Naive thymus-derived CD8-positive, alpha-beta T cell (primary cell): Measurements from ENCODE around the gene IPO13. TPM values are rescaled to one million over a fixed set of nuclear protein-coding genes. Genes with fewer than 3 reads are reported as not detected.

Source experiments
- ATAC-seq, 2 donors: fragments of 150-1000 bp; cut with Tn5 transposase in 1 of 2; sonication (Bioruptor Pico), chemical (Tn5 transposase) in 1 of 2; 1 replicate in 1 of 2; 2 replicates in 1 of 2; pipeline ENCODE4 v1.10.0; 2021; ENCODE audit warnings: mild to moderate bottlenecking in 2 of 2, moderate library complexity in 2 of 2
- POLR2A ChIA-PET: fragments of 350-600 bp; sonication (Branson Sonifier 250); formaldehyde crosslinking; loops from one replicate; lab custom pipeline; 2021; ENCODE audit warnings: antibody characterized with exemption; lab: Charles Lee
- DNase-seq, 10 donors: peaks; one replicate each; pipeline versions ENCODE4 v3.0.0 to v3.0.0-alpha.2; 2020 to 2022
- H3K27ac Mint-ChIP-seq, 10 donors: one replicate each; pipeline ENCODE4 v1.8.0; 2020 to 2022; ENCODE audit warnings: mild to moderate bottlenecking in 10 of 10, mixed read lengths in 10 of 10, moderate library complexity in 4 of 10, inconsistent platforms in 1 of 10
- H3K27me3 Mint-ChIP-seq, 5 donors: one replicate each; pipeline ENCODE4 v1.8.0; 2021 to 2022; ENCODE audit warnings: mixed read lengths in 5 of 5
- H3K36me3 Mint-ChIP-seq, 3 donors: one replicate each; pipeline ENCODE4 v1.8.0; 2020 to 2022; ENCODE audit warnings: mixed read lengths in 3 of 3, mild to moderate bottlenecking in 2 of 3, inconsistent platforms in 1 of 3
- H3K4me1 Mint-ChIP-seq, 4 donors: one replicate each; pipeline ENCODE4 v1.8.0; 2021 to 2022; ENCODE audit warnings: mixed read lengths in 4 of 4
- H3K4me3 Mint-ChIP-seq, 10 donors: one replicate each; pipeline ENCODE4 v1.8.0; 2020 to 2022; ENCODE audit warnings: mild to moderate bottlenecking in 10 of 10, mixed read lengths in 10 of 10, moderate library complexity in 6 of 10, inconsistent platforms in 1 of 10
- H3K9me3 Mint-ChIP-seq, 9 donors: one replicate each; pipeline ENCODE4 v1.8.0; 2020 to 2022; ENCODE audit warnings: mixed read lengths in 9 of 9, mild to moderate bottlenecking in 3 of 9, inconsistent platforms in 1 of 9, moderate library complexity in 1 of 9
- polyA plus RNA-seq, 3 donors: library from polyadenylated mRNA; unstranded; fragments of 300-500 nt; fragmentation: Illumina TruSeq; gene quantifications; one replicate each; pipeline ENCODE4 v1.2.3, GENCODE V29; 2021
- total RNA-seq, 8 experiments: library from RNA in 2 of 8; stranded (reverse) in 2 of 8; gene quantifications; one replicate each; pipeline ENCODE4 v1.2.3 and lab custom pipeline; 2021 to 2026

Gene IPO13
- 10 to 100 TPM; 20.5 to 24.1 TPM for total RNA-seq
- 10 to 100 TPM; 13.8 to 14.5 (median 14.4) TPM for polyA plus RNA-seq
- total RNA-seq (lab: John Stamatoyannopoulos, UW): 21.2 to 40.2 (median 35.0) reads per million in 6 experiments

DNA sequence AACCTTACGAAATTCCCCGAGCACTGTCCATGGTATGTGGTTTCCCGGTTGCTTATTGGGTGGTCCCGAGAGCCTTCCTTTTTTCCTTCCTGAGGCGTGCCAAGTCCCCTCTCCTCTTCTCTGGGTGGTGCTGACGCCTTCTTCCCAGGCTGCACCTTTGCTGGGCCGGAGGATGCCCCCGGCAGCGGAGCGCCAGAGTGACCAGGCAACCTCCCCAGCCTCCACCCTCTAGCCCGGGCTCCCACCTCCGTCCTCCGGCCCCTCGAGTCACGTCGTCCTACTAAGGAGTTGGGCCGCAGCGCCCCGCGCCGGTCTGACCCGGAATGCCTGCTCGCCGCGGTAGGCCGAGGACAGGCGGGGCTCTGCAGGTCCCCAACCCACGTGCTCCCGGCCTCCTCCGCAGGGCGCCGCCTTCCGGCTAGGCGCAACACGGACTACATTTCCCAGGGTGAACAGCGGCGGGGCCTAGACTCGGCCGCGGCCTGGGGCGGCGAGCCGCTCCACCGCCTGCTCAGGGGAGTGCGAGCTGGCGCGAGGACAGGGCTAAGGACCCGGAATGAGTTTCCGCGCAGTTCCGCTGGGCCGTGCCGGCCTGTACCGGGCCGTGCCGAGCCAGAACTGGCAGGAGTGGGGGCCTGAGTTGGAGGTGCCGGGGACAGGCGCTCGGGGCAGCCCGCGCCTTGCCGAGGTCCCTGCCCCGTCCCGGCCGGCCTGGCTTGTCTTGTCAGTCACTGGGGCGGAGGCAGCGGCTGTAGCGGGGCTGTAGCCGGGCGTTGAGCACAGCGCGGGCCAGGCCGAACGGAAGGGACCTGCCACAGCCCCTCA is at the start of gene IPO13:
TSS of gene IPO13 (plus strand) at position 715 of the 825 bp plus-strand sequence. CDS start 651 bp downstream, outside the sequence.
- peaks cover 37 to 63% (median 58%) of the 10 kb centered on the region in 4 donors for H3K4me1 Mint-ChIP-seq
- DNase-seq: peak; percentile 90 to 99 (median 94)
- H3K9me3 Mint-ChIP-seq: no peaks in the 10 kb centered on the region
- H3K36me3 Mint-ChIP-seq: peaks cover 3 to 13% (median 6%) of the 10 kb centered on the region in 3 donors
- no peaks in the 10 kb centered on the region for H3K27me3 Mint-ChIP-seq
- peak within 1 kb of the TSS; percentile 90 to 97 (median 96) for H3K27ac Mint-ChIP-seq
- POLR2A ChIA-PET: interaction anchor here (0.5 to 2.6 kb wide), 11 partner anchors 11 to 741 kb away, joined by 3 to 13 read pairs (median 4); partner anchors contain the start of genes ATP6V0B, DPH2 and ST3GAL3
- ATAC-seq: peak; percentile 95 to 97
- H3K4me3 Mint-ChIP-seq: peak within 1 kb of the TSS; percentile 88 to 98 (median 92)

DNA sequence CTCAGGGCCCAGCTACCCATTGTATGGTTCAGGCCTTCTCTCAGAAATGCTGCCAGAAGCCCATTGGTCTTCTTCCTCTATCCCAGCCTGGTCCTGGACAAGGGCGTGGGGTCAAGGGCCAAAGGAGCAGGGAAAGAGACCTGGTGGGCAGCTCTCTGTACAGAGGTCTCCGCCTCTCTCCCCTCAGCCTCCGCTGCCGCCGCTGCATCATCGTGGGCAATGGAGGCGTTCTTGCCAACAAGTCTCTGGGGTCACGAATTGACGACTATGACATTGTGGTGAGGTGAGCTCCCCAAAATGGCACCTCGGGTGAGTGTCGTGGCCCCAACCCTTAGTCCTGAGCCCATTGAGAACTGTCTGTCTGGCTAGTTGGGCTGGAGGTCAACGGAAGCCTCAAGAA is 47.8 kb upstream of the IPO13 start:
- peaks cover 0 to 3% (median 0%) of the 10 kb centered on the region in 4 donors for H3K4me1 Mint-ChIP-seq
- POLR2A ChIA-PET: no interaction called here
- no peak overlapping the region for H3K27ac Mint-ChIP-seq
- ATAC-seq (no peak), DNase-seq (no peak)
- no peaks in the 10 kb centered on the region for H3K9me3 Mint-ChIP-seq
- H3K4me3 Mint-ChIP-seq: no peak overlapping the region
- H3K36me3 Mint-ChIP-seq: peaks cover 4 to 59% (median 24%) of the 10 kb centered on the region in 3 donors
- H3K27me3 Mint-ChIP-seq: no peaks in the 10 kb centered on the region

DNA sequence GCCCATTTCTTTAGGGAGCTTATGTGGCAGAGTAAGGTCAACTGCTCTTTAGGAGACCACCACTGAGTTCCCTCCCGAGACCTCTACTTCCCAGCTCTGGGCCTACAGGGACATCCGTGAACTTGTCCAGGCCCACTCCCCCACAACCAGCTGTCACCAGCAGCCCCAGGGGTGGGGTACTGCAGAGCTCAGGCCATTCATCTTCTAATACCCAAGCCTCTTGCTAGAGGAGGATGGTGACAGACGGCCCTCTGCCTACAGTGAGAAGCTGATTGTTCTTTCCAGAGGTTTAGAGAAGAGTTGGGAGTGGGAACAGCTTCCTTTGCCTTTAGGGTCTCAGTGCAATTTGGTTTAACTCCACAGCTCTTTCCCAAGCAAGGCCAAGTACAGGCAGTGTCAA is 46.4 kb upstream of the IPO13 start:
- no peaks in the 10 kb centered on the region for H3K9me3 Mint-ChIP-seq
- DNase-seq: peak in 1 of 10 donors; percentile 30
- H3K27me3 Mint-ChIP-seq: no peaks in the 10 kb centered on the region
- no peak overlapping the region for H3K4me3 Mint-ChIP-seq
- peaks cover 0 to 3% (median 0%) of the 10 kb centered on the region in 4 donors for H3K4me1 Mint-ChIP-seq
- peak overlapping the region in 2 of 10 donors; percentile 28 to 29 for H3K27ac Mint-ChIP-seq
- POLR2A ChIA-PET: no interaction called here
- no peak for ATAC-seq
- H3K36me3 Mint-ChIP-seq: peaks cover 4 to 45% (median 12%) of the 10 kb centered on the region in 3 donors

GRCh38 chr1:43901196-43901961 is 45.4 kb upstream of the IPO13 start:
- POLR2A ChIA-PET: interaction anchor here (1.2 kb wide), 1 partner anchor 10 kb away, joined by 3 read pairs; no protein-coding TSS in a partner anchor
- Mint-ChIP-seq H3K27me3 (no peaks in the 10 kb centered on the region), H3K36me3 (peaks cover 4 to 35% (median 11%) of the 10 kb centered on the region in 3 donors), H3K9me3 (no peaks in the 10 kb centered on the region), H3K4me1 (peaks cover 0 to 3% (median 0%) of the 10 kb centered on the region in 4 donors), H3K4me3 (no peak overlapping the region), H3K27ac (peak overlapping the region in 2 of 10 donors; percentile 20 to 51)
- ATAC-seq: no peak
- peak in 1 of 10 donors; percentile 24 for DNase-seq

- DNase-seq: peak in 1 of 10 donors; percentile 48
- ATAC-seq: no peak
- Mint-ChIP-seq H3K27me3 (no peaks in the 10 kb centered on the region), H3K27ac (peak overlapping the region in 4 of 10 donors; percentile 35 to 80 (median 70)), H3K36me3 (peaks cover 3 to 28% (median 9%) of the 10 kb centered on the region in 3 donors), H3K9me3 (no peaks in the 10 kb centered on the region), H3K4me3 (no peak overlapping the region), H3K4me1 (peaks cover 0 to 6% (median 2%) of the 10 kb centered on the region in 4 donors)
- POLR2A ChIA-PET: interaction anchor here (1.2 kb wide), 1 partner anchor 9 kb away, joined by 3 read pairs; no protein-coding TSS in a partner anchor
Observed at GRCh38 chr1:43902058-43902831, 44.5 kb upstream of the IPO13 start.

- H3K9me3 Mint-ChIP-seq: no peaks in the 10 kb centered on the region
- H3K36me3 Mint-ChIP-seq: peaks cover 0 to 33% (median 2%) of the 10 kb centered on the region in 3 donors
- no peaks in the 10 kb centered on the region for H3K27me3 Mint-ChIP-seq
- ATAC-seq (no peak), DNase-seq (no peak)
- H3K27ac Mint-ChIP-seq: peak overlapping the region in 1 of 10 donors; percentile 8
- no peak overlapping the region for H3K4me3 Mint-ChIP-seq
- H3K4me1 Mint-ChIP-seq: peaks cover 0 to 6% (median 2%) of the 10 kb centered on the region in 4 donors
- POLR2A ChIA-PET: interaction anchor here (0.6 kb wide), 1 partner anchor 26 kb away, joined by 3 read pairs; no protein-coding TSS in a partner anchor
Observed at GRCh38 chr1:43904660-43905551, 41.8 kb upstream of the IPO13 start.

GRCh38 chr1:43908226-43908625 is 38.5 kb upstream of the IPO13 start:
- peaks cover 0 to 5% (median 2%) of the 10 kb centered on the region in 4 donors for H3K4me1 Mint-ChIP-seq
- no peak overlapping the region for H3K4me3 Mint-ChIP-seq
- no peaks in the 10 kb centered on the region for H3K27me3 Mint-ChIP-seq
- no peak for ATAC-seq
- peak in 1 of 10 donors; percentile 24 for DNase-seq
- POLR2A ChIA-PET: no interaction called here
- H3K27ac Mint-ChIP-seq: peak overlapping the region in 2 of 10 donors; percentile 3 to 10
- no peaks in the 10 kb centered on the region for H3K9me3 Mint-ChIP-seq
- peaks cover 0 to 23% (median 2%) of the 10 kb centered on the region in 3 donors for H3K36me3 Mint-ChIP-seq

- peak overlapping the region in 3 of 10 donors; percentile 3 to 63 (median 57) for H3K27ac Mint-ChIP-seq
- DNase-seq (peak in 1 of 10 donors; percentile 3), ATAC-seq (no peak)
- POLR2A ChIA-PET: no interaction called here
- H3K27me3 Mint-ChIP-seq: no peaks in the 10 kb centered on the region
- H3K4me1 Mint-ChIP-seq: peaks cover 0 to 5% (median 2%) of the 10 kb centered on the region in 4 donors
- peaks cover 0 to 23% (median 2%) of the 10 kb centered on the region in 3 donors for H3K36me3 Mint-ChIP-seq
- H3K4me3 Mint-ChIP-seq: no peak overlapping the region
- no peaks in the 10 kb centered on the region for H3K9me3 Mint-ChIP-seq
Observed at GRCh38 chr1:43908858-43909257, 37.9 kb upstream of the IPO13 start.

DNA sequence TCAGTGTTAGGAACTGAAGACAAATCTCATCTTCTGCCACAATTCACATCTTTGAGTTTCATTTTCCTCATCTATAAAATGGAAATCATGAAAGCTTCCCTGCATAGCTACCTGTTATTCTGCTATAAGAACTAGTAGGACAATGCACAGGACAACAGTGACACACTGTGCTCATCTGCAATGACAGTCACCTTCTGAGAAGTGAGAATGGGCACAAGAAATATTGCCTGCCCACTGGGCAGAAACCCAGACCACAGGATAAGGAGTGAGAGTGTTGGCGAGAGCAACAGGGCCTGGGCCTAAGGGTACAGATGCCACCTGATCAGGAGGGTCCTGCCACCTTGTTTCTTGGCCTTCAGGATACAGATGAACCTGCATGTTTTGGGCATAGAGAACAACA is 36.4 kb upstream of the IPO13 start:
- peaks cover 0 to 5% (median 2%) of the 10 kb centered on the region in 4 donors for H3K4me1 Mint-ChIP-seq
- POLR2A ChIA-PET: interaction anchor here (1.2 kb wide), 1 partner anchor 9 kb away, joined by 3 read pairs; no protein-coding TSS in a partner anchor
- H3K4me3 Mint-ChIP-seq: no peak overlapping the region
- H3K27me3 Mint-ChIP-seq: no peaks in the 10 kb centered on the region
- peaks cover 0 to 23% (median 2%) of the 10 kb centered on the region in 3 donors for H3K36me3 Mint-ChIP-seq
- no peak overlapping the region for H3K27ac Mint-ChIP-seq
- DNase-seq: peak in 1 of 10 donors; percentile 16
- H3K9me3 Mint-ChIP-seq: no peaks in the 10 kb centered on the region
- no peak for ATAC-seq

DNA sequence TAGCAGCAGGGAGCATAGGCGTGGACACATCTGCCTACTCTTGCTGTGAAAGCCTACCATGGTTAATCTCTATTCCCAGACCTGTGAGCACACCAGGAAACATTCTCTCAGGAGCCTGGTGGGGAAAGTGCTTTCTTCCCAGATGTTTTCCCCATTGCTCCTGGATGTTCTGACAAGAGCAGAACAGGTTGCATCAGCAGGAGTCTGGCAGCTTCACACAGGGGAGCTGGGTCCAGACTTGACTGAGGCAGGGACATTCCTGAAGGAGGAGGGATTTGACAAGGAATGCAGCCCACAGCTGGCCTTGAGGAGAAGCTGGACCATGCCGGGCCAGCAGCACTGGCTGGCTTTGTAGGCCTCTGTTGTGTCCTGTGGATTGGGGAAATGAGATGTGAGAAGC is 34.1 kb upstream of the IPO13 start:
- Mint-ChIP-seq H3K27me3 (no peaks in the 10 kb centered on the region), H3K4me1 (peaks cover 0 to 2% (median 0%) of the 10 kb centered on the region in 4 donors), H3K4me3 (no peak overlapping the region), H3K9me3 (no peaks in the 10 kb centered on the region), H3K36me3 (peaks cover 0 to 20% (median 2%) of the 10 kb centered on the region in 3 donors), H3K27ac (peak overlapping the region in 1 of 10 donors; percentile 57)
- ATAC-seq: no peak
- DNase-seq: peak in 1 of 10 donors; percentile 21
- POLR2A ChIA-PET: interaction anchor here (0.6 kb wide), 1 partner anchor 1555 kb away, joined by 7 read pairs; no protein-coding TSS in a partner anchor
